Measurements from ENCODE around the gene SMYD4.
"Not testable (repeated sequence)": the region's sequence is repeated elsewhere in the genome, so short reads cannot be mapped to it uniquely, and the experiment has no call there.

DNA sequence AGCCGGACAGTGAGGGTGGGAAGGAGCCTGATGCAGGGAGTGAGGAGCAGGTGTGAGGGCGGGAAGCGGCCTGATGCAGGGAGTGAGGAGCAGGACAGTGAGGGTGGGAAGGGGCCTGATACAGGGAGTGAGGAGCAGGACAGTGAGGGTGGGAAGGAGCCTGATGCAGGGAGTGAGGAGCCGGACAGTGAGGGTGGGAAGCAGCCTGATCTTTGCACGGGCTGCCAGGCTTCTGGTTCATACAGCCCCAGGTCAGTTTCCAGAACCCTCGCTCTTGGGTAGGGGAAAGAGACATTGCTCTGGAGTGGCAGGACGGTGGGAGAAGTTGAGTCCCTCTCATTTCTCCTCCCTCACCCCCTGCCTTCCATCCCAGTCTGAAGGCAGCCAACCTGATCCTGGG lies 87.8 kb downstream of the SMYD4 start:
- TF ChIP-seq CTCF (IDR thresholded peaks at IDR 0.05; ENCODE audit: low read depth, low read length, poor library complexity, severe bottlenecking); EZH2phosphoT487 (IDR thresholded peaks at IDR 0.05; ENCODE audit: borderline replicate concordance, low read length): not testable (repeated sequence)

Data from DOHH2 (cell line).